PC-9 (cell line): ENCODE data around the gene SFT2D1.

Experiments
- EZH2 ChIP-seq: fragments of 200-600 bp; sonication (generic); IDR thresholded peaks from 2 replicates; pipeline ENCODE4 v1.8.0; 2017; ENCODE audit warnings: antibody characterized with exemption, low read depth
- TF ChIP-seq, protein P1 (sequence below): fragments of 200-600 bp; sonication (generic); conservative IDR thresholded peaks from 2 replicates; pipeline ENCODE4 v1.6.1; 2017; ENCODE audit warnings: mixed run types, antibody characterized with exemption, mild to moderate bottlenecking, moderate library complexity

DNA sequence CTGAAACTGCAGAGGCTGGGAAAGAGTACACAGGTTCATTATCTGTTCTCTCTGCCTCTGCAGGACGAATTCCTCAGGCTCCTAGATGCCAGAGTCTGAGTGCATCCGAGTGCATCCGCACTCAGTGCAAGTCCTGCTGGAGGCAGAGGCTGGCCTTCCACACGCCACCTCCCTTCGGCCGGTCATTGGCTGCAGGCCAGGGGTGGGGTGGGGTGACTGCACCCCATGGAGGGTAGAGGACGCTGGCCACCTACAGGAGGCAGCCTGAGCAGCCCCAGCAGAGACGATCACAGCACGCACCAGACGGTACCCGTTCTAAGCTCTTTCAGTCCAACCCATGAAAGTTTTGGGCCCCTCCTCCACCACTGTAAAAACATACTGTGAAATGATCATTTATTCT, 11.7 kb downstream of the SFT2D1 start:
- TF ChIP-seq, protein P1, sequence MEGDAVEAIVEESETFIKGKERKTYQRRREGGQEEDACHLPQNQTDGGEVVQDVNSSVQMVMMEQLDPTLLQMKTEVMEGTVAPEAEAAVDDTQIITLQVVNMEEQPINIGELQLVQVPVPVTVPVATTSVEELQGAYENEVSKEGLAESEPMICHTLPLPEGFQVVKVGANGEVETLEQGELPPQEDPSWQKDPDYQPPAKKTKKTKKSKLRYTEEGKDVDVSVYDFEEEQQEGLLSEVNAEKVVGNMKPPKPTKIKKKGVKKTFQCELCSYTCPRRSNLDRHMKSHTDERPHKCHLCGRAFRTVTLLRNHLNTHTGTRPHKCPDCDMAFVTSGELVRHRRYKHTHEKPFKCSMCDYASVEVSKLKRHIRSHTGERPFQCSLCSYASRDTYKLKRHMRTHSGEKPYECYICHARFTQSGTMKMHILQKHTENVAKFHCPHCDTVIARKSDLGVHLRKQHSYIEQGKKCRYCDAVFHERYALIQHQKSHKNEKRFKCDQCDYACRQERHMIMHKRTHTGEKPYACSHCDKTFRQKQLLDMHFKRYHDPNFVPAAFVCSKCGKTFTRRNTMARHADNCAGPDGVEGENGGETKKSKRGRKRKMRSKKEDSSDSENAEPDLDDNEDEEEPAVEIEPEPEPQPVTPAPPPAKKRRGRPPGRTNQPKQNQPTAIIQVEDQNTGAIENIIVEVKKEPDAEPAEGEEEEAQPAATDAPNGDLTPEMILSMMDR = no peak
- no peak for TF ChIP-seq EZH2
